ENCODE measurements around the gene CD300LG. TPM values are rescaled to one million over a fixed set of nuclear protein-coding genes. Genes with fewer than 3 reads are reported as not detected.
A peak's percentile ranks its signal among the peaks of the same experiment; 100 is the strongest.

Gene CD300LG
- polyA plus RNA-seq, 3 donors = not detected

- Mint-ChIP-seq H3K27ac (peak overlapping the region in 1 of 7 donors; percentile 23), H3K36me3 (peaks cover 0 to 4% of the 10 kb centered on the region in 2 donors), H3K4me3 (no peak overlapping the region), H3K9me3 (peaks cover 6 to 10% (median 8%) of the 10 kb centered on the region in 7 donors), H3K4me1 (peaks cover 16% of the 10 kb centered on the region), H3K27me3 (ENCODE audit: low read depth in 3 of 3) (peaks cover 8 to 15% (median 10%) of the 10 kb centered on the region in 3 donors)
- no peak for TF ChIP-seq CTCF (IDR thresholded peaks at IDR 0.05)
- no peak overlapping the region for H3K4me2 ChIP-seq (replicated peaks; ENCODE audit: extremely low read depth, low read length, poor library complexity, severe bottlenecking)
- intact Hi-C loops (cut with micrococcal nuclease) = no loop called here
- no peak overlapping the region for H2AFZ ChIP-seq (ENCODE audit: insufficient read depth, low read depth, low read length, poor library complexity, severe bottlenecking)
- 92% methylated on average over 14 of the region's 14 CpGs for WGBS (ENCODE audit: insufficient coverage)
- H3K9ac ChIP-seq (ENCODE audit: insufficient read depth, low read length, poor library complexity, severe bottlenecking) = no peak overlapping the region
- peaks cover 0 to 8% of the 10 kb centered on the region in 2 donors for H3K9me3 ChIP-seq (replicated peaks in 1 of 2; ENCODE audit: control insufficient read depth in 1 of 2, insufficient read depth in 1 of 2, low read length in 2 of 2)
- H3K4me3 ChIP-seq (replicated peaks in 1 of 3; ENCODE audit: low read depth in 2 of 3, low read length in 3 of 3) = no peak overlapping the region
- no peaks in the 10 kb centered on the region for H3K27me3 ChIP-seq (ENCODE audit: control insufficient read depth in 2 of 2, insufficient read depth in 2 of 2, low read length in 2 of 2)
- H3K79me2 ChIP-seq (ENCODE audit: insufficient read depth, low read length) = no peaks in the 10 kb centered on the region
- DNase-seq = no peak
- no peaks in the 10 kb centered on the region for H4K20me1 ChIP-seq (ENCODE audit: insufficient read depth, low read length)
- no peak overlapping the region for H3K27ac ChIP-seq (ENCODE audit: low read depth in 1 of 2, low read length in 2 of 2)
- no peaks in the 10 kb centered on the region for H3K36me3 ChIP-seq (replicated peaks in 1 of 2; ENCODE audit: control insufficient read depth in 1 of 2, insufficient read depth in 2 of 2, low read length in 2 of 2)
- H3K4me1 ChIP-seq (ENCODE audit: control insufficient read depth in 1 of 2, insufficient read depth in 2 of 2, low read length in 2 of 2) = peaks cover 9 to 15% of the 10 kb centered on the region in 2 donors
These were observed 25.1 kb downstream of the CD300LG start for GRCh38 chr17:43871946-43872690.

GRCh38 chr17:43873091-43873490 lies 26.1 kb downstream of the CD300LG start:
- H3K27ac ChIP-seq (ENCODE audit: low read depth in 1 of 2, low read length in 2 of 2) = no peak overlapping the region
- H3K36me3 Mint-ChIP-seq = peaks cover 0 to 4% of the 10 kb centered on the region in 2 donors
- H3K4me2 ChIP-seq (replicated peaks; ENCODE audit: extremely low read depth, low read length, poor library complexity, severe bottlenecking) = no peak overlapping the region
- no peaks in the 10 kb centered on the region for H3K79me2 ChIP-seq (ENCODE audit: insufficient read depth, low read length)
- no peaks in the 10 kb centered on the region for H4K20me1 ChIP-seq (ENCODE audit: insufficient read depth, low read length)
- peaks cover 8 to 15% (median 10%) of the 10 kb centered on the region in 3 donors for H3K27me3 Mint-ChIP-seq (ENCODE audit: low read depth in 3 of 3)
- no peaks in the 10 kb centered on the region for H3K27me3 ChIP-seq (ENCODE audit: control insufficient read depth in 2 of 2, insufficient read depth in 2 of 2, low read length in 2 of 2)
- peaks cover 0 to 8% of the 10 kb centered on the region in 2 donors for H3K9me3 ChIP-seq (replicated peaks in 1 of 2; ENCODE audit: control insufficient read depth in 1 of 2, insufficient read depth in 1 of 2, low read length in 2 of 2)
- peaks cover 6 to 10% (median 8%) of the 10 kb centered on the region in 7 donors for H3K9me3 Mint-ChIP-seq
- no peak overlapping the region for H3K27ac Mint-ChIP-seq
- peaks cover 6% of the 10 kb centered on the region for H3K4me1 Mint-ChIP-seq
- 50% methylated on average over 1 of the region's 5 CpGs for WGBS (ENCODE audit: insufficient coverage)
- H3K4me3 Mint-ChIP-seq = no peak overlapping the region
- no peak overlapping the region for H2AFZ ChIP-seq (ENCODE audit: insufficient read depth, low read depth, low read length, poor library complexity, severe bottlenecking)
- intact Hi-C loops (cut with micrococcal nuclease) = no loop called here
- H3K4me1 ChIP-seq (ENCODE audit: control insufficient read depth in 1 of 2, insufficient read depth in 2 of 2, low read length in 2 of 2) = peaks cover 5 to 6% of the 10 kb centered on the region in 2 donors
- H3K36me3 ChIP-seq (replicated peaks in 1 of 2; ENCODE audit: control insufficient read depth in 1 of 2, insufficient read depth in 2 of 2, low read length in 2 of 2) = no peaks in the 10 kb centered on the region
- H3K4me3 ChIP-seq (replicated peaks in 1 of 3; ENCODE audit: low read depth in 2 of 3, low read length in 3 of 3) = no peak overlapping the region
- DNase-seq = no peak
- TF ChIP-seq CTCF (IDR thresholded peaks at IDR 0.05) = no peak
- no peak overlapping the region for H3K9ac ChIP-seq (ENCODE audit: insufficient read depth, low read length, poor library complexity, severe bottlenecking)
